Keratinocyte (primary cell): ENCODE measurements around the gene GALP. TPM values are rescaled to one million over a fixed set of nuclear protein-coding genes. Genes with fewer than 3 reads are reported as not detected.

Experiments
- DNase-seq: peaks from one replicate; pipeline ENCODE4 v3.0.0-alpha.2; 2011; ENCODE audit warnings: low read depth, missing footprints, low spot score
- FAIRE-seq: peaks from 2 replicates; lab custom pipeline; 2011; peaks lifted over from hg19 to GRCh38; lab: Jason Lieb, UNC
- H2AFZ ChIP-seq: 2 replicates; pipeline ENCODE4 v1.6.0; 2012; ENCODE audit warnings: low read length, control low read depth, inconsistent platforms; ENCODE audit not compliant: control insufficient read depth
- H3K27ac ChIP-seq: 2 replicates; pipeline ENCODE4 v1.5.1; 2011; ENCODE audit warnings: low read length; ENCODE audit not compliant: control insufficient read depth, insufficient read depth
- H3K27me3 ChIP-seq: 3 replicates; pipeline ENCODE4 v1.6.0; 2011; ENCODE audit warnings: low read length; ENCODE audit not compliant: control insufficient read depth, insufficient read depth; ENCODE audit errors: extremely low read depth
- H3K36me3 ChIP-seq, 2 experiments: 2 replicates in 1 of 2; 3 replicates in 1 of 2; pipeline ENCODE4 v1.5.1; 2011; ENCODE audit warnings: low read length in 2 of 2, mild to moderate bottlenecking in 1 of 2; ENCODE audit not compliant: control insufficient read depth in 2 of 2, insufficient read depth in 2 of 2; ENCODE audit errors: extremely low read depth in 1 of 2
- H3K4me1 ChIP-seq: 3 replicates; pipeline ENCODE4 v1.5.1; 2011; ENCODE audit warnings: low read length; ENCODE audit not compliant: control insufficient read depth, insufficient read depth; ENCODE audit errors: extremely low read depth
- H3K4me2 ChIP-seq: 3 replicates; pipeline ENCODE4 v1.6.0; 2011; ENCODE audit warnings: low read depth, low read length; ENCODE audit not compliant: control insufficient read depth, insufficient read depth; ENCODE audit errors: extremely low read depth
- H3K4me3 ChIP-seq, 3 experiments: fragments of 200-600 bp in 1 of 3; sonication (generic) in 1 of 3; 2 replicates in 2 of 3; 3 replicates in 1 of 3; pipeline ENCODE4 v1.5.1; 2011 to 2016; ENCODE audit warnings: low read length in 3 of 3, mild to moderate bottlenecking in 3 of 3, control low read depth in 2 of 3, inconsistent platforms in 1 of 3, low read depth in 1 of 3, mixed read lengths in 1 of 3, mixed run types in 1 of 3, moderate library complexity in 1 of 3; ENCODE audit not compliant: control insufficient read depth in 2 of 3, insufficient read depth in 2 of 3; ENCODE audit errors: extremely low read depth in 1 of 3
- H3K79me2 ChIP-seq: 2 replicates; pipeline ENCODE4 v1.6.0; 2012; ENCODE audit warnings: low read length; ENCODE audit not compliant: control insufficient read depth, insufficient read depth
- H3K9ac ChIP-seq: 3 replicates; pipeline ENCODE4 v1.6.0; 2011; ENCODE audit warnings: low read length; ENCODE audit not compliant: control insufficient read depth, insufficient read depth; ENCODE audit errors: extremely low read depth
- H3K9me1 ChIP-seq: 3 replicates; pipeline ENCODE4 v1.6.0; 2011; ENCODE audit warnings: low read length; ENCODE audit not compliant: control insufficient read depth, insufficient read depth; ENCODE audit errors: extremely low read depth
- H3K9me3 ChIP-seq: 2 replicates; pipeline ENCODE4 v1.5.1; 2012; ENCODE audit warnings: low read depth, low read length; ENCODE audit not compliant: control insufficient read depth
- H4K20me1 ChIP-seq: 3 replicates; pipeline ENCODE4 v1.6.0; 2011; ENCODE audit warnings: low read length; ENCODE audit not compliant: control insufficient read depth, insufficient read depth; ENCODE audit errors: extremely low read depth
- CTCF ChIP-seq, 3 experiments: IDR thresholded peaks in 1 of 3; conservative IDR thresholded peaks in 1 of 3; optimal IDR thresholded peaks in 1 of 3; 2 replicates in 2 of 3; 3 replicates in 1 of 3; pipeline versions ENCODE3 to v1.5.1; 2011; ENCODE audit warnings: low read length in 3 of 3, mild to moderate bottlenecking in 3 of 3, moderate library complexity in 2 of 3, control low read depth in 1 of 3, inconsistent platforms in 1 of 3; ENCODE audit not compliant: insufficient read depth in 2 of 3; ENCODE audit errors: extremely low read depth in 1 of 3
- EZH2 ChIP-seq: IDR thresholded peaks from one replicate; pipeline ENCODE4 v1.6.1; 2012; ENCODE audit warnings: inconsistent platforms, mild to moderate bottlenecking, low read length, moderate library complexity
- dilution Hi-C: fragments of 300-500 bp; cut with MboI; formaldehyde crosslinking; loops from one replicate; pipeline ENCODE4 v1.7.0; 2020; ENCODE audit warnings: low sequenced_read_pairs; ENCODE audit not compliant: extremely low pct_ligation_motif_present
- polyA plus RNA-seq, 5 experiments: library from polyadenylated mRNA; depleted of rRNA in 3 of 5; stranded (reverse) in 3 of 5; stranded (forward) in 1 of 5; unstranded in 1 of 5; fragments of >200 nt; gene quantifications; 1 replicate in 1 of 5; 2 replicates in 3 of 5; 3 replicates in 1 of 5; pipeline versions ENCODE4 v1.2.1 to v1.2.3, GENCODE V29; 2011 to 2012; ENCODE audit warnings: missing spikeins in 2 of 5, low read depth in 1 of 5, low replicate concordance in 1 of 5

GALP gene
- polyA plus RNA-seq, 1 donor (not counting 4 experiments of a cell fraction or from before 2014, with no cell fraction given) = not detected

- no peak overlapping the region for H3K4me2 ChIP-seq
- FAIRE-seq (no peak), DNase-seq (no peak)
- H3K27ac ChIP-seq = no peak overlapping the region
- dilution Hi-C loops = no loop called here
- TF ChIP-seq EZH2 = no peak
- no peak overlapping the region for H2AFZ ChIP-seq
- no peaks in the 10 kb centered on the region for H3K9me3 ChIP-seq
- H3K36me3 ChIP-seq = no peaks in the 10 kb centered on the region
- H3K79me2 ChIP-seq = no peaks in the 10 kb centered on the region
- no peaks in the 10 kb centered on the region for H4K20me1 ChIP-seq
- H3K27me3 ChIP-seq = no peaks in the 10 kb centered on the region
- no peaks in the 10 kb centered on the region for H3K9me1 ChIP-seq
- no peak overlapping the region for H3K9ac ChIP-seq
- peaks cover 9% of the 10 kb centered on the region for H3K4me1 ChIP-seq
- no peak overlapping the region for H3K4me3 ChIP-seq
These were observed 45.8 kb upstream of the GALP start for GRCh38 chr19:56130006-56130405.

- Histone ChIP-seq H3K9me1 (no peaks in the 10 kb centered on the region), H3K27me3 (no peaks in the 10 kb centered on the region), H3K9me3 (no peaks in the 10 kb centered on the region), H3K4me3 (no peak overlapping the region), H3K4me1 (peaks cover 11% of the 10 kb centered on the region), H3K27ac (no peak overlapping the region), H3K9ac (no peak overlapping the region), H4K20me1 (no peaks in the 10 kb centered on the region), H3K36me3 (no peaks in the 10 kb centered on the region), H2AFZ (no peak overlapping the region), H3K79me2 (no peaks in the 10 kb centered on the region), H3K4me2 (no peak overlapping the region)
- dilution Hi-C loops = no loop called here
- TF ChIP-seq CTCF (optimal IDR thresholded peaks at IDR 0.05 in 1 of 3, IDR thresholded peaks at IDR 0.05 in 1 of 3, conservative IDR thresholded peaks at IDR 0.05 in 1 of 3; ENCODE audit: extremely low read depth in 1 of 3, insufficient read depth in 2 of 3, low read length in 3 of 3) (no peak), EZH2 (no peak)
- DNase-seq (no peak), FAIRE-seq (no peak)
These were observed 44.2 kb upstream of the GALP start for GRCh38 chr19:56131651-56132050.

GRCh38 chr19:56132316-56132822, 43.4 kb upstream of the GALP start:
- Histone ChIP-seq H3K4me2 (no peak overlapping the region), H2AFZ (no peak overlapping the region), H3K36me3 (no peaks in the 10 kb centered on the region), H3K4me1 (peaks cover 11% of the 10 kb centered on the region), H3K4me3 (no peak overlapping the region), H3K9ac (no peak overlapping the region), H3K27me3 (no peaks in the 10 kb centered on the region), H3K27ac (no peak overlapping the region), H4K20me1 (no peaks in the 10 kb centered on the region), H3K9me1 (no peaks in the 10 kb centered on the region), H3K79me2 (no peaks in the 10 kb centered on the region), H3K9me3 (no peaks in the 10 kb centered on the region)
- dilution Hi-C loops = no loop called here
- FAIRE-seq (no peak), DNase-seq (no peak)
- no peak for TF ChIP-seq CTCF (optimal IDR thresholded peaks at IDR 0.05 in 1 of 3, IDR thresholded peaks at IDR 0.05 in 1 of 3, conservative IDR thresholded peaks at IDR 0.05 in 1 of 3; ENCODE audit: extremely low read depth in 1 of 3, insufficient read depth in 2 of 3, low read length in 3 of 3)
- no peak for TF ChIP-seq EZH2
